DOHH2 (cell line): Measurements from ENCODE around the gene EOLA2.

ENCODE experiments used
- EZH2phosphoT487 ChIP-seq: fragments of 200-600 bp; sonication (generic); IDR thresholded peaks from 2 replicates; pipeline ENCODE4 v1.6.1; 2017; ENCODE audit warnings: borderline replicate concordance, mild to moderate bottlenecking, antibody characterized with exemption, low read length, moderate library complexity, mixed read lengths
- TF ChIP-seq, protein P1 (sequence below): fragments of 200-600 bp; sonication (generic); IDR thresholded peaks from one replicate; pipeline ENCODE4 v1.5.1; 2014; ENCODE audit warnings: antibody characterized with exemption, mild to moderate bottlenecking, low read depth, low read length; ENCODE audit not compliant: poor library complexity, severe bottlenecking

DNA sequence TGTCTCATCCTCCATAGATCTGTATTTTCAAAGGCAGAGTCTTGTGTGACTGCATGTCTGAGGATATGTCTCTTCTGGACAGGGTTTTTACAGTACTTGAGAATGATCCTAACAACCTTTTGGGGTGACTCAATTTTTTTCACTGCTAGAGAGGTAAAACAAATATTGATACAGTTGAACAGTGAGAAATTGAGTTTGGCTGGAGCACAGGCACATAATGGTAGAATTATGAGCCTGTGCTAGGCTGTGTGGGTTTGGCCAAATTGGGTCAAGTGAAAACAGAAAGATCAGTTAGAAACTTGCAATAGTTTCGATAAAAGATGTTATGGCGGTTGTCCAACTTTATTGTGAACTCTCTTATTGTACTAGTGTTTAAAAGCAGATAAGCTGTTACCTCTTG is 23.3 kb upstream of the EOLA2 start:
- no peak for TF ChIP-seq EZH2phosphoT487
- TF ChIP-seq, protein P1, sequence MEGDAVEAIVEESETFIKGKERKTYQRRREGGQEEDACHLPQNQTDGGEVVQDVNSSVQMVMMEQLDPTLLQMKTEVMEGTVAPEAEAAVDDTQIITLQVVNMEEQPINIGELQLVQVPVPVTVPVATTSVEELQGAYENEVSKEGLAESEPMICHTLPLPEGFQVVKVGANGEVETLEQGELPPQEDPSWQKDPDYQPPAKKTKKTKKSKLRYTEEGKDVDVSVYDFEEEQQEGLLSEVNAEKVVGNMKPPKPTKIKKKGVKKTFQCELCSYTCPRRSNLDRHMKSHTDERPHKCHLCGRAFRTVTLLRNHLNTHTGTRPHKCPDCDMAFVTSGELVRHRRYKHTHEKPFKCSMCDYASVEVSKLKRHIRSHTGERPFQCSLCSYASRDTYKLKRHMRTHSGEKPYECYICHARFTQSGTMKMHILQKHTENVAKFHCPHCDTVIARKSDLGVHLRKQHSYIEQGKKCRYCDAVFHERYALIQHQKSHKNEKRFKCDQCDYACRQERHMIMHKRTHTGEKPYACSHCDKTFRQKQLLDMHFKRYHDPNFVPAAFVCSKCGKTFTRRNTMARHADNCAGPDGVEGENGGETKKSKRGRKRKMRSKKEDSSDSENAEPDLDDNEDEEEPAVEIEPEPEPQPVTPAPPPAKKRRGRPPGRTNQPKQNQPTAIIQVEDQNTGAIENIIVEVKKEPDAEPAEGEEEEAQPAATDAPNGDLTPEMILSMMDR: no peak
